CD4-positive, alpha-beta T cell treated with Interleukin-15 for 4 hours (primary cell): Measurements from ENCODE around the gene METTL17.
A peak's percentile ranks its signal among the peaks of the same experiment; 100 is the strongest.
"Not testable (repeated sequence)": the region's sequence is repeated elsewhere in the genome, so short reads cannot be mapped to it uniquely, and the experiment has no call there.

Experiments
- DNase-seq: peaks from one replicate; pipeline ENCODE4 v3.0.0-alpha.2; 2020; ENCODE audit warnings: low spot score

The METTL17 gene

GRCh38 chr14:20997115-20997514 is 7.3 kb downstream of the METTL17 start:
- no peak for DNase-seq

DNA sequence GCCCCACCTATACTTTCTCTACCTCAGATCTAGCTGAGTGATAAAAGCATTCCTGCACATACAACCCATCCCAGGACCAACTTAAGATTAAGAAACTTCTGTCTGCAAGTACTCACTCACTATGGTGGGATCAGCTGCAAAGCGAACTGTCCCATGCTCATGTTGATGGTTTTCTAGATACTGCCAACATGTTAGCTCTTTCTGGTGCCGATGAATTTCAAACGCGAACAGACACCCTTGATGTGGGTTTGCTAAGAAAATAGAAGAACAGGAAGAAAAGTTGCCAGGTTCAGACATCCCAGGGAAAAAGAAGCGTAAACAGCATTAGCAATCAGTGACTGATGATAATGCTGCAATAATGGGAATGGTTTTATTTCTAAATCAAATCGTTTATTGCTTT is 7.8 kb downstream of the METTL17 start:
- no peak for DNase-seq

GRCh38 chr14:20998139-20998538 is 8.4 kb downstream of the METTL17 start:
- no peak for DNase-seq

DNA sequence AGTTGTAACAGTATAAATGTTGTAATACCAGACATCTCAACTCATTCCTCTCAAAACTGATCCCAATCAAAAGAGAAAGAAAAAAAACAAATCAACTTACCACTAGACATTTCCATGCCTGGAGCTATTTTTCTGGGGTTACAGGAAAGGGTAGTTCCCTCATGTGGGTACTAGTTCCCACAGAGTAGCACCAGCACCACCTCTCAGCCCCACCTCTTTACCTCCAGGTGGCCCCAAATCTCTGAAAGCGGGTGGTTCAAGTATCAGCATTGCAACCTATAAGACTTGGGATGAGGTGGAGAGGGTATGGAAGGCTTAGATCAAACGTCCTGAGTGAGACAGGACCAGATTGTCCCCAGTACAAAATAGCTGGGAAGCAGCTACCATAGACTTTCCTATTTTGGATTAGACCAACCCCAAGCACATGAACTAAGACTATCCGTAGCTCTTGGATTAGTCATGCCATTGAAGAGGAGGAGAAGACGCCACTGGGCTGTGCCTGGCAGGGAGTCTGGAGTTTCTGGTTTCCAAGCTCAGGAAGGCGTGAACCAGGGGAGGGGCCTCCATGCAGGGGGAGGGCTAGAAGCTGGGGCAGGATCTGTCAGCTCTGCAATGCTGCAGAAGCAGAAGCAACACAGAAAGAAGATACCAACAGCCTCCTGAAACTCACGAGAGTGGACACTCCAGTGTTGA is 9.0 kb downstream of the METTL17 start, which contains the start of gene SLC39A2:
Gene SLC39A2, plus strand, starts transcription at position 620 of the 693 bp plus-strand sequence. CDS start 154 bp downstream, outside the sequence.
- DNase-seq: no peak

GRCh38 chr14:20999591-20999990 is 9.8 kb downstream of the METTL17 start:
- no peak for DNase-seq

- DNase-seq: no peak
These were observed 11.4 kb downstream of the METTL17 start for GRCh38 chr14:21001218-21001617.

DNA sequence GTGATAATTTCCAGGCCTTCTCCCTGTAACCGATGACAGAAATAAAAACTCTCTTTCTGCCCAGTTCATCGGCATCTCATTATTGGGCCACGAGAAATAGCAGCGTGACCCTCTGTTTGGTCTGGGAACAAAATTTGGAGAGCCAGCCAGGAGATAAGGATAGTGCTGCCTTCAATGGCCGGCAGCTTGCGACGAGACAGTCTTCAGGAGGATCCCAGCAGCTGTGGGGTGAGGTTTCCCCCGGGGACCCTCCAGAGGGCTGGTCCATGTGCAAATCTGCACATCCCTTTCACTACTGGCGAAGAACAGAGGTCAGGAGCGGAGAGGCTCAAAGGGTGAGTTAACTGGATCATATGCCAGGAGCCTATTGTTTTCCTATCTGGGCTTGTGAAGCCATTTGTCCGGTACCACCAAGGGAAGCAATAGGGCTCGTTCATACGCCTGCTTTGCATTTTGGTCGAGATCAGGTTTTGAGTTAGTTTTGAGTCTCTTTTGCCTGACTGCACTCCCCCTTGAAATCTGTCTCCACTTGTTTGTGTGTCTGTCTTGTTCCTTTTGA is 14.1 kb downstream of the METTL17 start:
- no peak for DNase-seq

- DNase-seq: not testable (repeated sequence)
These were observed 19.9 kb downstream of the METTL17 start for GRCh38 chr14:21009721-21010120.

GRCh38 chr14:21011136-21011535 is 21.4 kb downstream of the METTL17 start:
- DNase-seq: no peak

GRCh38 chr14:21014761-21015190 is 25.0 kb downstream of the METTL17 start:
- peak; percentile 82 for DNase-seq

GRCh38 chr14:21015312-21015711 is 25.5 kb downstream of the METTL17 start:
- no peak for DNase-seq

GRCh38 chr14:21016413-21017190 is 26.8 kb downstream of the METTL17 start:
- DNase-seq: no peak

DNA sequence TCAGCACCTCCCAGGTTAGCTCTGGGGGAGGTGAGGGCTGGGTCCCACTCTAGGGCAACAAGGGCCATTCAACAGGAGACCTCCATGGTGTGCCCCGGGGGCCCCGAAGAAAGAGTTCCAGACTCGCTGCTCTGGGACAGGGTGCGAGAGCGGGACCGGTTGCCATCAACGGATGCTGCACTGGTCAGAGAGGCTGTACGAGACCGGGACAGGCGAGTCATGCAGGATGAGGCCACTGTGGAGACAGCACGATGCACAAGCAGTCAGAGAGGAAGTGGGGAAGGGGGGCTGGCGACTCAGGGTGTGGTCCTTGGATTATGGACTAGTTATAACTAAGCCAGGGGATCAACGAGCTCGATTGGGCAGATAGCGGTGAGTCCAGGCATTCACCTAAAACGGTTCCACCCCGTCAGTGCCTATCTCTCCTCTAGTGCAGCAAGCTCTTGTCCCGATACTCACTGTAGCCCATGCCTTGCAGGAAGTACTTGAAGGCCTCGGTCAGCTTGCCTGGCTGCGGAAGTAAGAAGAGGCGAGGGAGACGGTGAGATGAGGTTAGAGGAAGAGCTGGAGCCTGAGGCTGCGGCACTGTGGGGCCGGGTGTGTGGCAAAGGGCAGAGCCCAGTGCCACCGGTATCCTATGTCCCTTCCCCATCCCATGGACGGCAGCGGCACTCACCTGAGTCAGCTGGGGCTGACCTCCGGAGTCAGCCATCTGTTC is 27.9 kb downstream of the METTL17 start:
- no peak for DNase-seq

DNA sequence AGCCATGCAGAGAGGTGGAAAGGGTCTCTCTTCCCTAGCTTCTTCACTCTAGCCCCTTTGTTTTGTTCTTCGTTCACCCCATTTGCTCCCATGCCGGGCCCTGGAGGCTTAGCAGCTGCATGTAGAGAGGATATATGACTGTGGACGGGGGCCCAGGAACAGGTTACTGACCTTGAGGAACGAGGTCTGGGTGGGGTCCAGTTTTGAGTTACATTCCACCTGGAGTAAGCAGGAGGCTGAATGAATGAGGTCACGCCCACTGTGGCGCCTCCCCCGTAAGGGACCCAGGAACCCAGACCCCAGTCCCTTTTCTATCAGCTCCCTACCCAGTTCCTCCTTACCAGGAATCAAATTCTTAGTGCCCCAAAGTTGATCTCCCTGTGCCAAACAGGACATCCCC is 28.5 kb downstream of the METTL17 start:
- no peak for DNase-seq

- DNase-seq: no peak
These were observed 29.0 kb downstream of the METTL17 start for GRCh38 chr14:21018781-21019180.

GRCh38 chr14:21019366-21019765 is 29.6 kb downstream of the METTL17 start:
- no peak for DNase-seq

GRCh38 chr14:21020977-21021545 is 31.3 kb downstream of the METTL17 start:
- DNase-seq: no peak

GRCh38 chr14:21022686-21023085 is 32.9 kb downstream of the METTL17 start:
- DNase-seq: no peak

DNA sequence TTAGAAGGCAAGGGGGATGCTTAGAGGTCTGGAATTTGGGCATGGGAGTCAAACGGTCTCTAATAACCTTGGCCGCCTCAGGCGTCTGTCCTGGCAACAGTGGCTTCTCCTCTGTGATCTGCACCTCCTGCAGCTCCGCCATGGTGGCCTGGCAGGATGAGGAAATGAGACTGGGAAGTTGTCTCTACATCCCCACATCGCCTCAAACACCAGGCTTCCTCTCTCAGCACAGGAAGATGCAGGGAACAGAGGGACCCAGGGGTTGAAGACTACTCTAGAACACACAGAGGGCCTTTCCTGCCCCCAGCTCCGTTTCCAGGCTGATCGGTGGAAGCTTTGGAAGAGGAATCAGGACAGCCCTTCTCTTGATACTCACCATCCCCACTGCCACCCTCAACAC is 33.4 kb downstream of the METTL17 start:
- no peak for DNase-seq

DNA sequence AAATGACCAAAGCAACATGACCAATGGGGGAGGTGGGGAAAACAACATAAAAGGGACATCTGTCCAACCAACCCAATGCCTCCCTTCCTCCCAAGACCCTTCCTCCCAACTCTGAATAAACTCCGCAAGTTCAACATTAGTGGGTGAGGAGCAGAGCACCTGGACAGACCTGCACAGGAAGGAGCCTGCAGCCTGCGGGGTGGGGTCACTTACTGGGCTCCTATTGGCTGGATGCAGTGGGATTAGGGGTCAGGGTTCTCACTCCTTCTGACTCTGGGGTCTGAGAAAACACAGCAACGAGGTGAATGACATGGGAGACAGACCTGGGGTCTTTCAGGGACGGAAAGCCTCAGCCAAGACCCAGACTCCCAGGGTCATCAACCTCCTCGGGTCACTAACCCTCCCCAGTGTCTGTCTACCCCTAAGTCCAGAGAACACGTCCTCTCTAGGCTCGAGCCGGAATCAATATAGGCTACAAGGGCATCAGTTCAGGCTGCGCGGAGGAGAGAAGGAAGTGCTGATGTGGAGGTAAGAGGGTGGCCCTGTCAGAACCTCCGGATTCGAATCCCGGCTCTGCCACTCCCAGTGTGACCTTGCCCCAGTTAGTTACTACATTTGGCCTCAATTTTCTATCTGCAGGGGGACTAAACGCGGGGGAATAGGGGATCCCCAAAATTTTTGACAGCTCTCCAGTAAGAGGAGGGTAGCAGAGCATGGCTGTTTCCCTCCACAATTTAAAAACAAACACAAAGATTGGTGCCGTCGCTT is 34.2 kb downstream of the METTL17 start:
- no peak for DNase-seq
